Tibial nerve (tissue), 3 donors: ENCODE data around the gene TMEM223.

ENCODE experiments used
- CTCF ChIP-seq, 5 experiments: fragments of 200-600 bp in 3 of 5; fragments of 450-650 bp in 2 of 5; sonication (generic) in 3 of 5; IDR thresholded peaks; one replicate each; pipeline ENCODE4 v1.5.1; 2016 to 2019; ENCODE audit warnings: antibody characterized with exemption in 5 of 5, mild to moderate bottlenecking in 3 of 5, moderate library complexity in 2 of 5
- POLR2A ChIP-seq, 2 donors: fragments of 450-650 bp; IDR thresholded peaks; one replicate each; pipeline ENCODE4 v1.6.1; 2017; ENCODE audit warnings: antibody characterized with exemption in 2 of 2, mild to moderate bottlenecking in 2 of 2, moderate library complexity in 2 of 2

DNA sequence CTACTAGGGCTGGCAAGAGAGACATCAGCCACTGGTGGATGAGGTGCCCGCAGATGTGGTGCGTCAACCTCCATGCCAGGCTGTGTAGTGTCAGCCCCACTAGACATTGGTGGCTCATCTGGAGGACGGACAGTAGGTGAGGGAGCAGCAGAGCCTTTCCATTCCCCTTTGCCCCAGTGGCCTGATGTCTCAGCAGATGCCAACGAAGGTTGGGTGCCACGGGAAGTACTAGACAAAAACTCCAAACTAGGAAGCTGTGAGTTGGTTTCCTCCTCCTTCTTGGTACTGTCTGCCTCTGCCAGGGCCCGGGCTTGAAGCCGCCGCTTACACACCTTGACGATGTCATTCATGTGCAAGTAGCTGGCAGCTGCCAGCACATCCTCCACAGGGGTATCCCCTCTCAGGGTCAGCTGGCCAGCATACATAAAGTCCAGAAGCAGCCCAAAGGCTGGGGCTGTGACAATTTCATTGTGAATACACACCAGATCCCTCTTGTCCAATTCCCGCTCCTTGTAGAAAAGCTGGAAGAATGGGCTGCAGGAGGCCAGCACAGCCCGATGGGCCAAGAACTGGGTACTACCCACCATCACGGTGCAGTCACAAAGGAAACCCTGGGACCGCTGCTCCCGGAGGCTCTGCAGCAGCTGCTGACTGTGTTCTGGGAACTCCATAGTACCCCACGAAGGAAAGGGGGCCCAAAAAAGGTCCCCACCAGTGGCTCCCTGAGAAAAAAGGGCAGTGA lies 38.6 kb downstream of the TMEM223 start:
- no peak for TF ChIP-seq POLR2A (IDR thresholded peaks at IDR 0.05)
- TF ChIP-seq CTCF (IDR thresholded peaks at IDR 0.05): no peak
